IPS-20b (cell line): ENCODE data around the gene FARSA.
A peak's percentile ranks its signal among the peaks of the same experiment; 100 is the strongest.
"Not testable (repeated sequence)": the region's sequence is repeated elsewhere in the genome, so short reads cannot be mapped to it uniquely, and the experiment has no call there.

Experiments
- H3K27ac ChIP-seq: one replicate; pipeline ENCODE4 v1.5.1; 2013; ENCODE audit warnings: low read length
- H3K27me3 ChIP-seq: 2 replicates; pipeline ENCODE4 v1.6.1; 2013; ENCODE audit warnings: mild to moderate bottlenecking, low read length, inconsistent platforms; ENCODE audit not compliant: insufficient read depth
- H3K36me3 ChIP-seq: 2 replicates; pipeline ENCODE4 v1.6.1; 2013; ENCODE audit warnings: low read depth, mild to moderate bottlenecking, inconsistent platforms, low read length, moderate library complexity; ENCODE audit not compliant: insufficient read depth
- H3K4me1 ChIP-seq: 2 replicates; pipeline ENCODE4 v1.6.1; 2013; ENCODE audit warnings: mild to moderate bottlenecking, control low read depth, inconsistent platforms, low read length, moderate library complexity; ENCODE audit not compliant: insufficient read depth
- H3K4me3 ChIP-seq: 2 replicates; pipeline ENCODE4 v1.5.1; 2013; ENCODE audit warnings: mild to moderate bottlenecking, low read length, inconsistent platforms
- H3K9ac ChIP-seq: 2 replicates; pipeline ENCODE4 v1.6.1; 2013; ENCODE audit warnings: low read depth, mild to moderate bottlenecking, inconsistent platforms, low read length, moderate library complexity
- H3K9me3 ChIP-seq: 2 replicates; pipeline ENCODE4 v1.6.1; 2013; ENCODE audit warnings: mild to moderate bottlenecking, low read depth, low read length, inconsistent platforms; ENCODE audit not compliant: insufficient read depth

FARSA gene

DNA sequence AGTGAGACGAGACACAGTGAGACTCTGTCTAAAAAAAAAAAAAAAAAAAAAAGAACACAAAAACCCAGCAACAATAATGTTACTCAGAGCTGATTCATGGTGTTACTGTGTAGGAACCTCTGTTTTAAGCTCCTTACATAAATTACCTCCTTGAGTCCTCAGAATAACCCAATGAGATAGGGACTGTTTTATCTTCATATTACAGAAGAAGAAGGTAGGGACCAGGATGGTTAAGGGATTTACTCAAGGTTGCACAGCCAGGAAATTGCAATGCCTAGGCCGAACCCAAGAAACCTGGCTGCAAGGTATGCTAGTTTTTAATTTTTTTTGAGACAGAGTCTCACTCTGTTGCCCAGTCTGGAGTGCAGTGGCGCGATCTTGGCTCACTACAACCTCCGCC is 34.4 kb upstream of the FARSA start:
- Histone ChIP-seq H3K9ac (no peak overlapping the region), H3K27me3 (no peaks in the 10 kb centered on the region), H3K9me3 (no peaks in the 10 kb centered on the region), H3K36me3 (no peaks in the 10 kb centered on the region), H3K4me1 (peaks cover 3% of the 10 kb centered on the region; the same call in 1 of the 2 replicates), H3K4me3 (no peak overlapping the region), H3K27ac (no peak overlapping the region)

DNA sequence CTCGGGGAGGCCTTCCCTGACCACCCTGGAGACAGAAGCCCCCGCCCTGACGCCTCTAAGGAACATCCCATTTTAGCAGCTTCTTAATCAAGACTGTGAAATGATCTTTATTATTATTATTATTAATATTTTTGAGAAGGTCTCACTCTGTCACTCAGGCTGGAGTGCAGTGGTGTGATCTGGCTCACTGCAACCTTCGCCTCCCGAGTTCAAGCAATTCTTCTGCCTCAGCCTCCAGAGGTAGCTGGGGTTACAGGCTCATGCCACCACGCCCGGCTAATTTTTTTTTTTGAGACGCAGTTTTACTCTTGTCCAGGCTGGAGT is 32.3 kb upstream of the FARSA start:
- H3K36me3 ChIP-seq = no peaks in the 10 kb centered on the region
- peak overlapping the region; percentile 81; the same call in 1 of the 2 replicates for H3K9ac ChIP-seq
- H3K9me3 ChIP-seq = no peaks in the 10 kb centered on the region
- H3K27ac ChIP-seq = no peak overlapping the region
- no peaks in the 10 kb centered on the region for H3K27me3 ChIP-seq
- peak overlapping the region; percentile 73; the same call in 1 of the 2 replicates for H3K4me3 ChIP-seq
- peaks cover 3% of the 10 kb centered on the region; the same call in 1 of the 2 replicates for H3K4me1 ChIP-seq

DNA sequence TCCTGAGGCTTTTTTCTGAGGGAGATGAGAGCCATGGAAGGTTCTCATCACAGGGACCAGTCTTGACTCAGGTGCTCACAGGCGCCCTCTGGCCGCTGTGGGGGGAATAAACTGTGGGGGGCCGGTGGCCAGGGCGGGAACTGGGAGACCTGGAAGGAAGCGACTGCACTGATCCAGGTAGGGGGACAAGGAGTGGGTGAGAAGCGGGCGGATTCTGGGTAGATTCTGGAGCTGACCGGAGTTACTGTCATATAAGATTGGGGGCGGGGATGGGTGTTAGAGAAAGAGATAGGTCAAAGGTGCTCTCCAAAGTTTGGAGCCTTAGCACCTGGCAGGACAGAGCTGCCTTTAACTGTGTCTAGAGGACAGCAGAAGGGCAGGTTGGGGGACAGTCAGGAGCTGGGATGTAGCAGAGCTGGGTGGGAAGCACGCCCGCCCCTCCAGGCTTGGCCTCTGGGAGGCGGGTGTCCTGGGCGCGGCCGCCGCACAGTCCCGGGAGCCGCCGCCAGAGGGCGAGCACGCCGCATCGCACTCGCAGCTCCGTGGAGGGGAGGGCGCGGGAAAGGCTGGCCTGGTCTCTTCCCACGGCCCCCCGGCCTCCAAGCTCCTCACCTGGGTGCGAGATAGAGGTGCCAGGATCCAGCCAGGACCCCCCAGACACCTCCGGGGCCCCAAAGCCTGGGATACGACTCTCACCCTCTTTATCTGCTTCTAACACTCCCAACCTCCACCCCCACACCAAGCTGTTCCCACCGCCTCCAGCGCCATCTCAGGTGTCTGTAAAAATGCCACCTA is 31.7 kb upstream of the FARSA start:
- H3K9me3 ChIP-seq = no peaks in the 10 kb centered on the region
- no peaks in the 10 kb centered on the region for H3K36me3 ChIP-seq
- peaks cover 3% of the 10 kb centered on the region; the same call in 1 of the 2 replicates for H3K4me1 ChIP-seq
- H3K9ac ChIP-seq = peak overlapping the region; percentile 81; the same call in 1 of the 2 replicates
- no peaks in the 10 kb centered on the region for H3K27me3 ChIP-seq
- no peak overlapping the region for H3K27ac ChIP-seq
- peak overlapping the region; percentile 73 for H3K4me3 ChIP-seq

DNA sequence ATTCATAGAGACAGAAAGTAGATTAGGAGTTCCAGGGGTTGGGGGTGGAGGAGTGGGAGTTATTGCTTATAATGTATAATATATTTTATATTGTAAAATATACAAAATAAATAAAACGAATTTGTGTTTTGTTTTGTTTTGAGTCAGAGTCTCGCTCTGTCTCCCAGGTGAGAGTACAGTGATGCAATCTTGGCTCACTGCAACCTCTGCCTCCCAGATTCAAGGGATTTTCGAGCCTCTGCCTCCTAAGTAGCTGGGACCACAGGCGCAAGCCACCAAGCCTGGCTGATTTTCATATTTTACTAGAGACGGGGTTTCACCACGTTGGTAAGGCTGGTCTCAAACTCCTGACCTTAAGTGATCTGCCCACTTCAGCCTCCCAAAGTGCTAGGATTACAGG is 26.0 kb upstream of the FARSA start:
- H3K4me1 ChIP-seq = 0 out of 2 replicates have a peak, but pooled peaks cover 11% of the 10 kb centered on the region
- H3K4me3 ChIP-seq = no peak overlapping the region
- no peaks in the 10 kb centered on the region for H3K27me3 ChIP-seq
- H3K27ac ChIP-seq = no peak overlapping the region
- peaks cover 9% of the 10 kb centered on the region; the same call in 1 of the 2 replicates for H3K36me3 ChIP-seq
- no peaks in the 10 kb centered on the region for H3K9me3 ChIP-seq
- no peak overlapping the region for H3K9ac ChIP-seq

DNA sequence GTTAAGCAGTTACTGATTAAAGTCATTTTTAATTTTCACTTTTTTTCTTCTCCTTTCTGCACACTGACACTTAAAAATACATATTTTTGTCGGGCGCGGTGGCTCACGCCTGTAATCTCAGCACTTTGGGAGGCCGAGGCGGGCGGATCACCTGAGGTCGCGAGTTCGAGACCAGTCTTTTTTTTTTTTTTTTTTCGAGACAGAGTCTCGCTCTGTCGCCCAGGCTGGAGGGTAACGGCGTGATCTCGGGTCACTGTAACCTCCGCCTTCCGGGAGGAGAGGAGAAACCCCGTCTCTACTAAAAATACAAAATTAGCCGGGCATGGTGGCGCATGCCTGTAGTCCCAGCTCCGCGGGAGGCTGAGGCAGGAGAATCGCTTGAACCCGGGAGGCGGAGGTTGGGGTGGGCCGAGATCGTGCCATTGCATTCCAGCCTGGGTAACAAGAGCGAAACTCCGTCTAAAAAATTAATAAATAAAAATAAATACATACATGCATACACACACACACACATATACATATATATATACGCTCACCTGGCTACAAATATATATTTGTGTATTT is 24.0 kb upstream of the FARSA start:
- Histone ChIP-seq H3K4me1 (0 out of 2 replicates have a peak, but pooled peaks cover 11% of the 10 kb centered on the region), H3K9ac (peak overlapping the region; percentile 88), H3K36me3 (peaks cover 27% of the 10 kb centered on the region), H3K27ac (peak overlapping the region; percentile 32), H3K4me3 (peak overlapping the region; percentile 84)
- not testable (repeated sequence) for H3K9me3 ChIP-seq, H3K27me3 ChIP-seq

DNA sequence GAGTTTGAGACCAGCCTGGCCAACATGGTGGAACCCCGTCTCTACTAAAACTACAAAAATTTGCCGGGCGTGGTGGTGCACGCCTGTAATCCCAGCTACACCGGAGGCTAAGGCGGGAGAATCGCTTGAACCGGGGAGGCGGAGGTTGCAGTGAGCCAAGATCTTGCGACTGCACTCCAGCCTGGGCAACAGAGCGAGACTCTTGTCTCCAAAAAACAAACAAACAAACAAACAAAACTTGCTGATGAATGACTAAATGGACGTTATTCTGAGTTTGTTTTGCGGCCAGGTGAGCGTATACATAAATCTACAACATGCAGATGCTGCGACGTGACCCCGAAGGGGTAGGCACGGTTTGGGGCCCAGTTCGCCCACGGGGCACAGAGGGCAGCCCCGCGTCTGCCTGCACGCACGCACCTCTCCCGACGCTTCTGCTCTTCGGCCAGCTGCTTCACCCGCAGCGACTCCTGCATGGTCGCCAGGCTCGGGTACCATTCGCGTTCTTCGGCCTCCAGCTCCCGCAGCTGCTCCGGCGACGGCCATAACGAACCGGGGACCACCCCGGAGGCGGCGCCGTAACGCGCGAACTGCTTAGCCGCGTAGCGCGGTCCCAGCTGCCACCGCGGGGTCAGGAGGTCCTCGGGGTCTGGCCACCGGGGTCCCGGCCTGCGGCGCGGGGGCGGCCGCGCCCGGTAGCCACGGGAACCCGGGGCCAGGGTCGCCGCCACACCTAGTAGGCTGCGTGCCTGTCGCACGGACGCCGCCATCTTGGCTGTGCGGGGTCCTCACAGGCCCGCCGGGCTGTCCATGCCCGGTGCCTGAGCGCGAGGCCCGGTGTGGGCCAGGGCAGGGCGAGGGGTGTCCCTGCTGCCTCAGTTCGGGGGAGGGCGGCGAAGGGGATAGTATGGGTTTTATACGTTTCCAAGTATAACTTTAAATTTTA is 23.2 kb upstream of the FARSA start, which contains the start of gene GADD45GIP1:
Gene GADD45GIP1, minus strand, starts transcription at position 778 of the 943 bp plus-strand sequence. Its CDS starts 11 bp downstream, at position 767.
- Histone ChIP-seq H3K27me3 (no peaks in the 10 kb centered on the region), H3K4me3 (peak within 1 kb of the TSS; percentile 84), H3K27ac (peak within 1 kb of the TSS; percentile 32), H3K9me3 (no peaks in the 10 kb centered on the region), H3K9ac (peak within 1 kb of the TSS; percentile 88), H3K4me1 (0 out of 2 replicates have a peak, but pooled peaks cover 11% of the 10 kb centered on the region), H3K36me3 (peaks cover 35% of the 10 kb centered on the region)

DNA sequence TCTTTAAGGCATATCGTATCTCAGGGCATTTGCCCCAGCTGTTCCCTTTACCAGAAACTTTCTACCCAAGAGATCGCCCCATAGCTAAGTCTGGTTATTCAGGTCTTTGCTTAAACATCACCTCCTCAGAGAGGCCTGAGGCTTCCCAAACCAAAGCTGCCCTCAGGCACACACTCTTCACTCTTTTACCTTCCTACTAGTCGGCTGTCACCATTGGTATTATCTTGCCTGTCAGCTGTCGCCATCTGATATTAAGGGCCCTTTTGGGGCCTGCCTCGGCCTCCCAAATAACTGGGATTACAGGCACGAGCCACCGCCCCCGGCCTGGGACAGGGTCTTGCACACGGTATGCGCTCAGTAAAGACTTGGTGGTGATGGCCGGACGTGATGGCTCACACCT is 22.5 kb upstream of the FARSA start:
- Histone ChIP-seq H3K9me3 (no peaks in the 10 kb centered on the region), H3K27ac (no peak overlapping the region), H3K36me3 (peaks cover 41% of the 10 kb centered on the region), H3K9ac (peak overlapping the region; percentile 88; the same call in 1 of the 2 replicates), H3K27me3 (no peaks in the 10 kb centered on the region), H3K4me3 (peak overlapping the region; percentile 84), H3K4me1 (0 out of 2 replicates have a peak, but pooled peaks cover 11% of the 10 kb centered on the region)

DNA sequence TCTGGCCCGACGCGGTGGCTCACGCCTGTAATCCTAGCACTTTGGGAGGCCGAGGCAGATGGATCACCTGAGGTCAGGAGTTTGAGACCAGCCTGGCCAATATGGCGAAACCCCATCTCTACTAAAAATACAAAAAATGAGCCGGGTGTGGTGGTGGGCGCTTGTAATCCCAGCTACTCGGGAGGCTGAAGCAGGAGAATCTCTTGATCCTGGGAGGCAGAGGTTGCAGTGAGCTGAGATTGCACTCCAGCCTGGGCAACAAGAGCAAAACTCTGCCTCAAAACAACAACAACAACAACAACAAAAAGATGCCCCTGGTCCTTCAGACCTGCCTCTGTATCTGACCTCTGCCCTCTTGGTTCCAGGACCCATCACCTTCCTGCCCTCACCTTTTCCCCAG is 22.1 kb upstream of the FARSA start:
- 0 out of 2 replicates have a peak, but pooled peaks cover 11% of the 10 kb centered on the region for H3K4me1 ChIP-seq
- H3K36me3 ChIP-seq = peaks cover 45% of the 10 kb centered on the region
- peak overlapping the region; percentile 84 for H3K4me3 ChIP-seq
- H3K27me3 ChIP-seq, H3K9me3 ChIP-seq, H3K27ac ChIP-seq: not testable (repeated sequence)
- H3K9ac ChIP-seq = peak overlapping the region; percentile 88; the same call in 1 of the 2 replicates

DNA sequence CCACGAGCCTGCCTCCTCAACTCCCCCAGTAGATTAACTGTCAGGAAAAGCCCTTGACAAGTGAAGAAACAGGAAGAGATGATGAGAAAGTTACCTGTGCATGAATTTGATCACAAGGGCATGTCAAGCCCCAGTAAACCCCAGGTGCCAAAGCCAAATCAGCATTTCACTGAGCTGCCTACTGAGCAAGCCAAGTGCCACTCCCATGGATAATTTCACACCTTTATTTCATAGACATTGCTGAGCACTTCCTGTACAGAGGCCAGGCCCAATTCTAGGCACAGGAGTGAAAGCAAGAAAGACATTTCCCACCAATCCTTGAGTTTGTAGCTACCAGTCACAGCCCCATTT is 21.1 kb upstream of the FARSA start:
- Histone ChIP-seq H3K4me1 (0 out of 2 replicates have a peak, but pooled peaks cover 11% of the 10 kb centered on the region), H3K9ac (no peak overlapping the region), H3K9me3 (no peaks in the 10 kb centered on the region), H3K36me3 (peaks cover 54% of the 10 kb centered on the region), H3K27ac (no peak overlapping the region), H3K4me3 (no peak overlapping the region), H3K27me3 (no peaks in the 10 kb centered on the region)

DNA sequence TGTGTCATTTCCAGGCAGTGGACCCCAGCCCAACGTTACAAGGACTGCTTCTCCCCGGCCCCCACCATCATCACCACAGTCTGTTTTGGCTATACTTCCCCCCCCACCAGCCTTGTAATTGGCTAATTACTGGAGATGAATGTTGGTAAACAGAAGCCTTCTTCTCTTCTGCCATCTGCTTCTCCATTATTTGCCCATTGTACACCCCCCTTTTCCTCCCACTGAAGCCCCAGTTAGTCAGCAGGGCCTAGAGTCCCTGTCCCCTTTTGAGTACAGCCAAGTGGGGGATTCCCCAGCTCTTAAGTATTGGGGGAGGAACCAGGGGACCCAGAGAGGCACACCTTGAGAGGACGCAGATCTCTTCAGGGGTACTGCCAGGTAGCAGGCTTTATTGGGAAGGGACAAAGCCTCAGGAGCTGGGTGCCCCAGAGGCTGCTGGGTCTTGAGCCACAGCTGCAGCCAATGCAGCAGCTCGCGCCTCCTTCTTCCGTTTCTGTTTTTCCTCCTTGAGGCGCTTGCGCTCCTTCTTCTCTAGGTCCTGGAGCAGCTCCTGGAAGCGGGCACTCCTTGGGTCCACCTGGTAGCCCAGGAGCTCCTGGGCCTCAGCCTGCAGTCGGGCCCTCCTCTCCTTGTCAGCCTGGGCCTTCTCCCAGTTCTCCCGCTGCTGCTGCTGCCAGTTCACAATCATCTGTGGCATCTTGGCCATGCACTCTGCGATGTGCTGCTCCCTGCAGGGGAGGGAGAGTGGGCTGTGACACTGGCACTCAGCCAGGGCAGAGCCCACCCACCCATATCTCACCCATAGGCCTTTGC is 20.5 kb upstream of the FARSA start:
- Histone ChIP-seq H3K36me3 (peaks cover 60% of the 10 kb centered on the region), H3K27ac (no peak overlapping the region), H3K27me3 (no peaks in the 10 kb centered on the region), H3K9me3 (no peaks in the 10 kb centered on the region), H3K4me3 (no peak overlapping the region), H3K9ac (no peak overlapping the region), H3K4me1 (0 out of 2 replicates have a peak, but pooled peaks cover 11% of the 10 kb centered on the region)
